Prostate gland (tissue), 2 donors: Measurements from ENCODE around the gene SCFD1. TPM values are rescaled to one million over a fixed set of nuclear protein-coding genes. Genes with fewer than 3 reads are reported as not detected.

Experiments
- DNase-seq: peaks from one replicate; pipeline ENCODE4 v3.0.0-alpha.2; 2019; ENCODE audit warnings: low spot score
- H3K27ac ChIP-seq, 2 donors: fragments of 200-600 bp; sonication (generic); 2 replicates each; pipeline ENCODE4 v1.5.1; 2017 to 2019
- H3K27me3 ChIP-seq: fragments of 200-600 bp; sonication (generic); replicated peaks from 2 replicates; pipeline ENCODE4 v1.5.1; 2019; ENCODE audit not compliant: insufficient read depth
- H3K36me3 ChIP-seq, 2 donors: fragments of 200-600 bp; sonication (generic); 1 replicate in 1 of 2; 2 replicates in 1 of 2; pipeline versions ENCODE4 v1.5.1 to v1.8.1; 2017 to 2019
- H3K4me1 ChIP-seq: fragments of 200-600 bp; sonication (generic); replicated peaks from 2 replicates; pipeline ENCODE4 v1.5.1; 2019
- H3K4me3 ChIP-seq, 2 donors: fragments of 200-600 bp; sonication (generic); 2 replicates each; pipeline ENCODE4 v1.5.1; 2017 to 2019
- H3K9me3 ChIP-seq: fragments of 200-600 bp; sonication (generic); 2 replicates; pipeline ENCODE4 v1.5.1; 2017
- POLR2A ChIP-seq: fragments of 450-650 bp; IDR thresholded peaks from one replicate; pipeline ENCODE4 v1.6.1; 2016; ENCODE audit warnings: antibody characterized with exemption, mild to moderate bottlenecking
- POLR2AphosphoS5 ChIP-seq: sonication (generic); formaldehyde crosslinking; IDR thresholded peaks from one replicate; pipeline ENCODE4 v1.6.1; 2017; ENCODE audit warnings: antibody characterized with exemption
- WGBS: methylation state at CpG from one replicate; pipeline ENCODE4 v1.1.5; 2018; 5-methylcytosine and 5-hydroxymethylcytosine counted together
- intact Hi-C: fragments of 100-400 bp; cut with DNase I; formaldehyde crosslinking; loops from one replicate; pipeline ENCODE4 v1.14.2; 2022
- total RNA-seq, 2 donors: library from RNA; depleted of rRNA; stranded (reverse); fragments of >200 nt; gene quantifications; one replicate each; pipeline ENCODE4 v1.1.0, GENCODE V29; 2016
- TF ChIP-seq, protein P1 (sequence below), 4 experiments: fragments of 200-600 bp in 2 of 4; fragments of 450-650 bp in 2 of 4; sonication (generic) in 2 of 4; IDR thresholded peaks; 1 replicate in 3 of 4; 2 replicates in 1 of 4; pipeline ENCODE4 v1.5.1; 2016 to 2019; ENCODE audit warnings: antibody characterized with exemption in 4 of 4, mild to moderate bottlenecking in 2 of 4, moderate library complexity in 2 of 4

Gene SCFD1
- total RNA-seq, 2 donors from 2014 or later, result 43.4 to 49.6 TPM

DNA sequence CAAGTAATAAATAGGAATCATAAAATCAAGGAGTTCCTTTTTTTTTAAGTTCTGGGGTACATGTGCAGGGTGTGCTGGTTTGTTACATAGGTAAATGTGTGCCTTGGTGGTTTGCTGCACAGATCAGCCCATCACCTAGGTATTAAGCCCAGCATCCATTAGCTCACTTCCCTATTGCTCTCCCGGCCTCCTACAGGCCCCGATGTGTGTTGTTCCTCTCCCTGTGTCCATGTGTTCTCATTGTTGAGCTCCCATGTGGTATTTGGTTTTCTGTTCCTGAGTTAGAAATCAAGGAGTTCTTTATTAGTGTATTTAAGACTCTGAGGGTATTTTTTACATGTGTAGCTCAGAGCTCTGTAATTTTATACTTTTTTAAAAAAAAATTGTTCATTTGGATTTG lies 86.0 kb downstream of the SCFD1 start:
- intact Hi-C loops, result no loop called here
- H3K4me1 ChIP-seq, result no peaks in the 10 kb centered on the region
- DNase-seq, result no peak
- no peaks in the 10 kb centered on the region for H3K36me3 ChIP-seq
- TF ChIP-seq POLR2A, result no peak
- TF ChIP-seq POLR2AphosphoS5, result no peak
- TF ChIP-seq, protein P1, sequence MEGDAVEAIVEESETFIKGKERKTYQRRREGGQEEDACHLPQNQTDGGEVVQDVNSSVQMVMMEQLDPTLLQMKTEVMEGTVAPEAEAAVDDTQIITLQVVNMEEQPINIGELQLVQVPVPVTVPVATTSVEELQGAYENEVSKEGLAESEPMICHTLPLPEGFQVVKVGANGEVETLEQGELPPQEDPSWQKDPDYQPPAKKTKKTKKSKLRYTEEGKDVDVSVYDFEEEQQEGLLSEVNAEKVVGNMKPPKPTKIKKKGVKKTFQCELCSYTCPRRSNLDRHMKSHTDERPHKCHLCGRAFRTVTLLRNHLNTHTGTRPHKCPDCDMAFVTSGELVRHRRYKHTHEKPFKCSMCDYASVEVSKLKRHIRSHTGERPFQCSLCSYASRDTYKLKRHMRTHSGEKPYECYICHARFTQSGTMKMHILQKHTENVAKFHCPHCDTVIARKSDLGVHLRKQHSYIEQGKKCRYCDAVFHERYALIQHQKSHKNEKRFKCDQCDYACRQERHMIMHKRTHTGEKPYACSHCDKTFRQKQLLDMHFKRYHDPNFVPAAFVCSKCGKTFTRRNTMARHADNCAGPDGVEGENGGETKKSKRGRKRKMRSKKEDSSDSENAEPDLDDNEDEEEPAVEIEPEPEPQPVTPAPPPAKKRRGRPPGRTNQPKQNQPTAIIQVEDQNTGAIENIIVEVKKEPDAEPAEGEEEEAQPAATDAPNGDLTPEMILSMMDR (IDR thresholded peaks at IDR 0.05), result no peak
- no peak overlapping the region for H3K4me3 ChIP-seq
- whole genome bisulfite sequencing, result 73% methylated on average over 2 of the region's 2 CpGs
- no peak overlapping the region for H3K27ac ChIP-seq
- H3K27me3 ChIP-seq, result no peaks in the 10 kb centered on the region
- no peaks in the 10 kb centered on the region for H3K9me3 ChIP-seq

DNA sequence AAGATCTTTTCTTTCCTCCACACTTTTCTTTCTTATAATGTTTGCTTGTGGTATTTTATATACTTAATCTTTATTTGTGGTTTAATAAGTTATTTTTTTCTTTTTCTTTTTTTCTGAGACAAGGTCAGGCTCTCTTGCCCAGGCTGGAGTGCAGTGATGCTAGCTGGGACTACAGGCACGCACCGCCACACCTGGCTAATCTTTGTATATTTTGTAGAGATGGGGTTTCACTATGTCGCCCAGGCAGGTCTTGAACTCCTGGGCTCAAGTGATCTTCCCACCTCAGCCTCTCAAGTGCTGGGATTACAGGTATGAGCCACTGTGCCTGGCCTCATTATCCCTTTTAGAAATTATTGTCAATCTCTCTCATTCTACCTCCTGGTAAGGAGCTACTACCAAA lies 87.1 kb downstream of the SCFD1 start:
- H3K4me3 ChIP-seq, result no peak overlapping the region
- TF ChIP-seq POLR2AphosphoS5 (no peak), POLR2A (no peak)
- TF ChIP-seq, protein P1 (IDR thresholded peaks at IDR 0.05), result no peak
- intact Hi-C loops, result no loop called here
- H3K36me3 ChIP-seq, result no peaks in the 10 kb centered on the region
- H3K27ac ChIP-seq, result no peak overlapping the region
- 90% methylated on average over 3 of the region's 3 CpGs for WGBS
- H3K4me1 ChIP-seq, result no peaks in the 10 kb centered on the region
- no peak for DNase-seq
- no peaks in the 10 kb centered on the region for H3K9me3 ChIP-seq
- no peaks in the 10 kb centered on the region for H3K27me3 ChIP-seq

DNA sequence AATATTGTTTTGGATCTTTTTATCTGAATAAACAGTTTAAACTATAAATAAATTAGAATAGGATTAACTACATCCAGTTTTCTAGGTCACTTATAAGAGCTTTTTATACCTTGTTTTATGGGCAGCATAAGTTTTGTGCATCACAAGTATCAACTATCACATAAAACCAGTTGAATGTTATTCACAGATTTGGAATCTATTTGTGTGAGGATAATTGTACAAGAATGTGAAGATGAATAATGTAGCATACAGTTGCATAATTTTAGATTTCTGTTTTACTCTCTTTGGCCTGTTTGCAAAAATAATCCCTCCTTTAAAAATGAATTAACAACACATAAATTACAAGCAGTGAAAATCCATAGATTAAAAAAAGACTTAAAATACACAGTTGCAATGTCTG lies 88.8 kb downstream of the SCFD1 start:
- no peak for DNase-seq
- H3K27me3 ChIP-seq, result no peaks in the 10 kb centered on the region
- no peaks in the 10 kb centered on the region for H3K4me1 ChIP-seq
- H3K9me3 ChIP-seq, result no peaks in the 10 kb centered on the region
- H3K27ac ChIP-seq, result no peak overlapping the region
- TF ChIP-seq POLR2AphosphoS5 (no peak), POLR2A (no peak)
- TF ChIP-seq, protein P1 (IDR thresholded peaks at IDR 0.05), result no peak
- intact Hi-C loops, result no loop called here
- H3K36me3 ChIP-seq, result no peaks in the 10 kb centered on the region
- H3K4me3 ChIP-seq, result no peak overlapping the region

DNA sequence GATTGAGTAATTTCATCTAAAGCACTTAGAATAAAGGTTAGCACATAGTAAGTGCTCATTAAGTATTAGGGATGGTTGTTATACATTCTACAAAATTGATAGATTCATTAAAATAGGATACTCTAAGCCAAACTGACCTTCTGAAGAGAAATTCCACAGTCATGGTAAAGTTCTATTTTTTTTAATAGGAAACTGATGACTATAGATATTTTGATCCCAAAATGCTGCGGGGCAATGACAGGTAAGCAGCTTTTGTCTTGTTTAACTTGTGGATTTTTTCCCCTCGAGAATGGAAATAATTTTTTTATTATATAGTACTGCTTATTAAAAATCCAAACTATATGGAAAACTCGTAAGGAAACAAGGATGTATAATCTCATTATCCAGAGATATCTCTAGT lies 97.0 kb downstream of the SCFD1 start:
- no peak overlapping the region for H3K27ac ChIP-seq
- no peaks in the 10 kb centered on the region for H3K9me3 ChIP-seq
- H3K4me3 ChIP-seq, result no peak overlapping the region
- no peaks in the 10 kb centered on the region for H3K27me3 ChIP-seq
- no peak for DNase-seq
- intact Hi-C loops, result no loop called here
- H3K4me1 ChIP-seq, result no peaks in the 10 kb centered on the region
- 93% methylated on average over 3 of the region's 3 CpGs for WGBS
- H3K36me3 ChIP-seq, result no peaks in the 10 kb centered on the region
- TF ChIP-seq POLR2AphosphoS5 (no peak), POLR2A (no peak)

DNA sequence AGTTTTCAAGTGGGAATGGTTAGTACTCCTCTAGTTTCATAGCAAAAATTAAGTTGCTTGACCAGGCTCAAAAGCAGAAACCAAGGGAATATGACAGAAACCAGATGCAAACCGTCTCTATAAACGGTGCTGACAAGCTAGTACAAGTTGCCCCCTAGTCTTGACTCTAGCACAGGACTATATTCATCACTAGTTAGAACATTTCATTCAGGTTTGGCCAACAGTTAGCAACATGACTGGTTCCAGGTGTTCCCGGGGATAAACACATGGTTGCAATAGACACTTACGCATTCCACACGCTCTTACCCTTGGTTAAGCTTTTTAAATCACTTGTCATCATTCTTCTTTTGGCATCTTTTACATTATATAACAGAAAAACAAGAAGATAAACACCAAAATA lies 103.6 kb downstream of the SCFD1 start:
- Histone ChIP-seq H3K4me1 (no peaks in the 10 kb centered on the region), H3K36me3 (no peaks in the 10 kb centered on the region), H3K27me3 (no peaks in the 10 kb centered on the region), H3K4me3 (no peak overlapping the region), H3K9me3 (no peaks in the 10 kb centered on the region), H3K27ac (peak overlapping the region in 1 of 2 donors; percentile 1)
- WGBS, result 64% methylated on average over 5 of the region's 5 CpGs
- peak; percentile 34 for TF ChIP-seq POLR2AphosphoS5
- TF ChIP-seq POLR2A, result no peak
- TF ChIP-seq, protein P1 (IDR thresholded peaks at IDR 0.05), result no peak
- intact Hi-C loops, result no loop called here
- no peak for DNase-seq
